ENCODE measurements around the gene SLC22A15.

DNA sequence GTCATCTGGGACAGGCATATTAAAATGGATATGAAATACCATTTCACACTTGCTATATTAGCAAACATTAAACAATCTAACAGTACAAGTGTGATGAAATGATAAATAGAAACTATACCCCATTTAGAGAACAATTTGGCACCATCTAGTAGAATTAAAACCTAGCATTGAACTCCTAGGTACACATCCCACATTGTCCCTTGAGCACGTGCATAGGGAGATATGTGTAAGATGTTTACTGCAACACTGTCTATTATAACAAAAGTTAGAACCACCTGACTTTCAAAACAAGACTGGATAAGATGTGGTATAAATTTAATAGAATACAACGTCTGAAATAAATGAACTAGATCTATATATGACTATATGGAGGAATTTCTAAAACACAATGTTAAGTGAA, 3.8 kb downstream of the SLC22A15 start:
- TF ChIP-seq, protein P1, sequence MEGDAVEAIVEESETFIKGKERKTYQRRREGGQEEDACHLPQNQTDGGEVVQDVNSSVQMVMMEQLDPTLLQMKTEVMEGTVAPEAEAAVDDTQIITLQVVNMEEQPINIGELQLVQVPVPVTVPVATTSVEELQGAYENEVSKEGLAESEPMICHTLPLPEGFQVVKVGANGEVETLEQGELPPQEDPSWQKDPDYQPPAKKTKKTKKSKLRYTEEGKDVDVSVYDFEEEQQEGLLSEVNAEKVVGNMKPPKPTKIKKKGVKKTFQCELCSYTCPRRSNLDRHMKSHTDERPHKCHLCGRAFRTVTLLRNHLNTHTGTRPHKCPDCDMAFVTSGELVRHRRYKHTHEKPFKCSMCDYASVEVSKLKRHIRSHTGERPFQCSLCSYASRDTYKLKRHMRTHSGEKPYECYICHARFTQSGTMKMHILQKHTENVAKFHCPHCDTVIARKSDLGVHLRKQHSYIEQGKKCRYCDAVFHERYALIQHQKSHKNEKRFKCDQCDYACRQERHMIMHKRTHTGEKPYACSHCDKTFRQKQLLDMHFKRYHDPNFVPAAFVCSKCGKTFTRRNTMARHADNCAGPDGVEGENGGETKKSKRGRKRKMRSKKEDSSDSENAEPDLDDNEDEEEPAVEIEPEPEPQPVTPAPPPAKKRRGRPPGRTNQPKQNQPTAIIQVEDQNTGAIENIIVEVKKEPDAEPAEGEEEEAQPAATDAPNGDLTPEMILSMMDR (tag by site-specific recombination; IDR thresholded peaks at IDR 0.05), result no peak
- no peak for TF ChIP-seq BCL11B (tag by site-specific recombination; IDR thresholded peaks at IDR 0.05; ENCODE audit: low read depth)
- TF ChIP-seq ZBTB1 (tag by site-specific recombination; IDR thresholded peaks at IDR 0.05), result no peak
